Loucy (cell line): Measurements from ENCODE around the gene POLR3GL.

Source experiments
- H2AFZ ChIP-seq: fragments of 200-600 bp; sonication (generic); 2 replicates; pipeline ENCODE4 v1.6.0; 2016; ENCODE audit warnings: antibody characterized with exemption, mild to moderate bottlenecking, low read length, moderate library complexity
- H3F3A ChIP-seq: fragments of 200-600 bp; 2 replicates; pipeline ENCODE4 v1.6.0; 2016; ENCODE audit warnings: antibody characterized with exemption, low read depth, mild to moderate bottlenecking
- H3K27me3 ChIP-seq: fragments of 200-600 bp; sonication (generic); 2 replicates; pipeline ENCODE4 v1.6.1; 2014; ENCODE audit warnings: low read length, mild to moderate bottlenecking; ENCODE audit not compliant: insufficient read depth, poor library complexity, severe bottlenecking
- H3K36me3 ChIP-seq: fragments of 200-600 bp; sonication (generic); 2 replicates; pipeline ENCODE4 v1.6.1; 2016; ENCODE audit warnings: low read length; ENCODE audit not compliant: insufficient read depth
- H3K4me1 ChIP-seq: fragments of 200-600 bp; sonication (generic); 2 replicates; pipeline ENCODE4 v1.5.1; 2014; ENCODE audit warnings: low read length, mild to moderate bottlenecking; ENCODE audit not compliant: insufficient read depth, poor library complexity, severe bottlenecking
- H3K4me2 ChIP-seq: fragments of 200-600 bp; sonication (generic); 2 replicates; pipeline ENCODE4 v1.6.0; 2014; ENCODE audit warnings: antibody characterized with exemption, low read length, low read depth, mild to moderate bottlenecking; ENCODE audit not compliant: poor library complexity, severe bottlenecking
- H3K4me3 ChIP-seq: fragments of 200-600 bp; sonication (generic); 2 replicates; pipeline ENCODE4 v1.5.1; 2014; ENCODE audit warnings: low read length, mild to moderate bottlenecking, mixed read lengths; ENCODE audit not compliant: poor library complexity, severe bottlenecking
- H3K79me2 ChIP-seq: fragments of 200-600 bp; sonication (generic); 2 replicates; pipeline ENCODE4 v1.6.1; 2014; ENCODE audit warnings: low read length; ENCODE audit not compliant: insufficient read depth
- H3K9ac ChIP-seq: fragments of 200-600 bp; sonication (generic); 2 replicates; pipeline ENCODE4 v1.6.0; 2014; ENCODE audit warnings: mild to moderate bottlenecking, low read depth, low read length, moderate library complexity; ENCODE audit not compliant: poor library complexity, severe bottlenecking
- H3K9me2 ChIP-seq: fragments of 200-600 bp; sonication (generic); replicated peaks from 2 replicates; pipeline ENCODE4 v1.6.1; 2016; ENCODE audit warnings: low read depth, low read length, mixed read lengths
- H3K9me3 ChIP-seq: fragments of 200-600 bp; sonication (generic); 2 replicates; pipeline ENCODE4 v1.6.1; 2014; ENCODE audit warnings: mild to moderate bottlenecking, antibody characterized with exemption, low read length, low read depth; ENCODE audit not compliant: insufficient read depth
- H4K20me1 ChIP-seq: fragments of 200-600 bp; sonication (generic); 2 replicates; pipeline ENCODE4 v1.6.0; 2014; ENCODE audit warnings: antibody characterized with exemption, low read length, mild to moderate bottlenecking; ENCODE audit not compliant: insufficient read depth, poor library complexity, severe bottlenecking
- EZH2phosphoT487 ChIP-seq: fragments of 200-600 bp; IDR thresholded peaks from 2 replicates; pipeline ENCODE4 v1.6.1; 2018; ENCODE audit warnings: antibody characterized with exemption, mild to moderate bottlenecking, moderate library complexity, borderline replicate concordance
- TF ChIP-seq, protein P1 (sequence below): fragments of 200-600 bp; sonication (generic); conservative IDR thresholded peaks from 2 replicates; pipeline ENCODE4 v1.5.1; 2014; ENCODE audit warnings: mild to moderate bottlenecking, antibody characterized with exemption, low read length

POLR3GL gene

DNA sequence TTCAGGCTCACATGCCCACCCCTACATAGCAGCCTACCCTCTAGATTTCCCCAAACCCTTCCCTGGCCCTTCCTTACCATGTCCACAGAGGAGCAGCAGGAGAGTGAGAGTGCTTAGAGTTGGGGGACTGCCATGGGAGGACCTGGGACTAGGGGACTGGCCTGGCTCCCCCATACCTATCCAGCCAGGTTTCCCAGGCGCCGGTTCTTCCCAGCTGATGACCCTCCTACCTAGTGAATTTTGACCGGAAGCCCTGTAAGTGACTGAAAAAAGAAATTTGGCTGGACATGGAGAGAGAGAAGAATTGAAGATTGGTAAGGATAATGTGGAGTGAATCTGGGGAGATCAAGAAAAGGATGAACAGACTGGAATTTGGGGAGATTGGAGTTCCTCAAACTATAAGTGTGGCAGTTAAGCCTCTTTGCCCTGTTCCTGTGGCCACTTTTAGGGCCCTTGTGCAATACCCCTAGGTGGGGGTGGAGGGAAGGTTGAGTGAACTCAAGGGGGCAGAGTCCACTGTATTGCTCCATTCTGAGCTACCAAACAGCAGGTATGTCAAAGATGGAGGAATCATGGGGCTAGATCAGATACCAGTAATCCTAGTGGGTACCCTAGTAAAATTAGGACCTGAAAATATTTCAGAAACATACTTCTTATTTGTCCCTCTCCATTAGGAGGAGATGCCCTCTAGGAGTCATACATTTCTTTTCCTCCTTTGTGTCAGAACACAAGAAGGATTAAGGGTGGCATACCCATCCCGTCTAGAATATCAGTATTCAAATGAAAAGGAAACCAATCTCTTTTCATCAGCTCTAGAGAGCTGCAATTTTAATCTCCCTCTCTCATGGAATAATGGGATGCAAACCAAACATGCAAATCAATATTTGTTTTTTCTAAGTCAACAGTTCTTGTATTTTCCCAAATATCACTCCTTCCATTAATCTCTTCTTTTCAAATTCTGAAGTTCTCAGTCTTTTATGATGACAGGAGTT lies 55.9 kb downstream of the POLR3GL start:
- Histone ChIP-seq H3F3A (no peaks in the 10 kb centered on the region), H3K9me3 (no peaks in the 10 kb centered on the region), H3K9ac (no peak overlapping the region), H3K79me2 (no peaks in the 10 kb centered on the region), H4K20me1 (no peaks in the 10 kb centered on the region), H3K27me3 (no peaks in the 10 kb centered on the region), H3K4me3 (no peak overlapping the region), H2AFZ (no peak overlapping the region), H3K4me1 (no peaks in the 10 kb centered on the region), H3K36me3 (no peaks in the 10 kb centered on the region), H3K4me2 (no peak overlapping the region), H3K9me2 (no peaks in the 10 kb centered on the region)
- TF ChIP-seq, protein P1, sequence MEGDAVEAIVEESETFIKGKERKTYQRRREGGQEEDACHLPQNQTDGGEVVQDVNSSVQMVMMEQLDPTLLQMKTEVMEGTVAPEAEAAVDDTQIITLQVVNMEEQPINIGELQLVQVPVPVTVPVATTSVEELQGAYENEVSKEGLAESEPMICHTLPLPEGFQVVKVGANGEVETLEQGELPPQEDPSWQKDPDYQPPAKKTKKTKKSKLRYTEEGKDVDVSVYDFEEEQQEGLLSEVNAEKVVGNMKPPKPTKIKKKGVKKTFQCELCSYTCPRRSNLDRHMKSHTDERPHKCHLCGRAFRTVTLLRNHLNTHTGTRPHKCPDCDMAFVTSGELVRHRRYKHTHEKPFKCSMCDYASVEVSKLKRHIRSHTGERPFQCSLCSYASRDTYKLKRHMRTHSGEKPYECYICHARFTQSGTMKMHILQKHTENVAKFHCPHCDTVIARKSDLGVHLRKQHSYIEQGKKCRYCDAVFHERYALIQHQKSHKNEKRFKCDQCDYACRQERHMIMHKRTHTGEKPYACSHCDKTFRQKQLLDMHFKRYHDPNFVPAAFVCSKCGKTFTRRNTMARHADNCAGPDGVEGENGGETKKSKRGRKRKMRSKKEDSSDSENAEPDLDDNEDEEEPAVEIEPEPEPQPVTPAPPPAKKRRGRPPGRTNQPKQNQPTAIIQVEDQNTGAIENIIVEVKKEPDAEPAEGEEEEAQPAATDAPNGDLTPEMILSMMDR, result no peak
- TF ChIP-seq EZH2phosphoT487, result no peak

GRCh38 chr1:146021050-146021445 lies 56.6 kb downstream of the POLR3GL start:
- Histone ChIP-seq H3K4me3 (no peak overlapping the region), H3K4me2 (no peak overlapping the region), H3F3A (no peaks in the 10 kb centered on the region), H3K36me3 (no peaks in the 10 kb centered on the region), H3K79me2 (no peaks in the 10 kb centered on the region), H3K4me1 (no peaks in the 10 kb centered on the region), H3K9me2 (no peaks in the 10 kb centered on the region), H3K9me3 (no peaks in the 10 kb centered on the region), H4K20me1 (no peaks in the 10 kb centered on the region), H3K9ac (no peak overlapping the region), H2AFZ (no peak overlapping the region), H3K27me3 (no peaks in the 10 kb centered on the region)
- TF ChIP-seq, protein P1, result no peak
- no peak for TF ChIP-seq EZH2phosphoT487

- no peaks in the 10 kb centered on the region for H3F3A ChIP-seq
- H3K4me1 ChIP-seq, result no peaks in the 10 kb centered on the region
- no peaks in the 10 kb centered on the region for H3K9me3 ChIP-seq
- no peak within 1 kb of the TSS for H3K4me2 ChIP-seq
- H4K20me1 ChIP-seq, result no peaks in the 10 kb centered on the region
- H3K9me2 ChIP-seq, result no peaks in the 10 kb centered on the region
- H3K79me2 ChIP-seq, result no peaks in the 10 kb centered on the region
- no peak within 1 kb of the TSS for H3K9ac ChIP-seq
- no peak for TF ChIP-seq EZH2phosphoT487
- TF ChIP-seq, protein P1, result no peak
- H3K4me3 ChIP-seq, result no peak within 1 kb of the TSS
- H2AFZ ChIP-seq, result no peak within 1 kb of the TSS
- no peaks in the 10 kb centered on the region for H3K36me3 ChIP-seq
- no peaks in the 10 kb centered on the region for H3K27me3 ChIP-seq
Measured at GRCh38 chr1:146021622-146022402, 57.3 kb downstream of the POLR3GL start, which contains the start of gene HJV. Gene HJV, minus strand, starts transcription at chr1:146021735. Its CDS starts 1,504 bp downstream, at chr1:146020231.
